Activated T-helper 1 cell treated with Interleukin-2 at 50 U/mL for 16 hours (primary cell): ENCODE results near the gene WFDC1.
"Not testable (repeated sequence)": the region's sequence is repeated elsewhere in the genome, so short reads cannot be mapped to it uniquely, and the experiment has no call there.

Experiments
- DNase-seq: peaks from one replicate; pipeline ENCODE4 v3.0.0-alpha.2; 2020; ENCODE audit warnings: low read depth

WFDC1 gene

DNA sequence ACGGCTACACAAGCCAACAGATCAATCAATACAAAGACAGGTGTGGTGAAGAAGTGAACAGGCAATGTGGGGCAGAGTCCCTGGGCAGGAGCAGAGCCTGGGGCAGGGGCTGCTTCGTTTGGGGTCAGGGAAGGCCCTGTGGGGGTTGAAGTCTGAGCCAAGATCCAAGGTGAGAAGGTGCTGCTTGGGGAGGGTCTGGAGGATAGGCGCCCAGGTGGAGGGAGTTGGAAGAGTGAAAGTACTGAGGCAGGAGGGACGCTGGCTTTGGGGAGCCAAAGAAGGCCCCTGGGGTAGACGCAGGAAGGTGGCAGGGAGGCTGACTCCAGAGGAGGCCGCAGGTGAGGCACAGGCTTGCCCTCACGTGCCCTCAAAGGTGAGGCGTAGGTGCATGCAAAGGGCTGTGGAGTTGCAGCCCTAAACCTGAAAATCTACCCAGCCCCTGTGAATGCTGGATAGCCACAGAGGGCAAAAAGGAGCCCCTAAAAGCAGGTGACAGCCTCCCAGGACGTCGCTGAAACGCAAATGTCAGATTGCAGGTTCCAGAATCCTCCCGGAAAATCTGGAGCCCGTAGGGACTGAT is 33.3 kb downstream of the WFDC1 start:
- no peak for DNase-seq

DNA sequence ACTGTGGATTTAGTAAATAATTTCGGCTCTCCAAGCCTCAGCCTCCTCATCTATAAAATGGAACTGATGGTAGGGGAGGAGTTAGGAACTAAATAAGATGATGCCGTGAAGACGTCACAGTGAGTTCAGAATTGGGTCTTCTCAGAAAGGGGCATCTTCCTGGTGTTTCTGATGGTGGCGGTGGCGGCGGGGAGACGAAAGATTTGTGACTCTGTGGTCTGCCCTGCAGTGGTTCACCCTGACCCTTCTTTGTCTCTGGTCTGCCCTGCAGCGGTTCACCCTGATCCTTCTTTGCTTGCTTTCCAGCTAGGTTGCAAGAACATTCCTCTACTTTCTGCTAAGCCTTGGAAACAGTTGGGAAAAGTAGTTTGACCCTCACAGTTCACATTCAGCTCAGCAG is 34.3 kb downstream of the WFDC1 start:
- no peak for DNase-seq

DNA sequence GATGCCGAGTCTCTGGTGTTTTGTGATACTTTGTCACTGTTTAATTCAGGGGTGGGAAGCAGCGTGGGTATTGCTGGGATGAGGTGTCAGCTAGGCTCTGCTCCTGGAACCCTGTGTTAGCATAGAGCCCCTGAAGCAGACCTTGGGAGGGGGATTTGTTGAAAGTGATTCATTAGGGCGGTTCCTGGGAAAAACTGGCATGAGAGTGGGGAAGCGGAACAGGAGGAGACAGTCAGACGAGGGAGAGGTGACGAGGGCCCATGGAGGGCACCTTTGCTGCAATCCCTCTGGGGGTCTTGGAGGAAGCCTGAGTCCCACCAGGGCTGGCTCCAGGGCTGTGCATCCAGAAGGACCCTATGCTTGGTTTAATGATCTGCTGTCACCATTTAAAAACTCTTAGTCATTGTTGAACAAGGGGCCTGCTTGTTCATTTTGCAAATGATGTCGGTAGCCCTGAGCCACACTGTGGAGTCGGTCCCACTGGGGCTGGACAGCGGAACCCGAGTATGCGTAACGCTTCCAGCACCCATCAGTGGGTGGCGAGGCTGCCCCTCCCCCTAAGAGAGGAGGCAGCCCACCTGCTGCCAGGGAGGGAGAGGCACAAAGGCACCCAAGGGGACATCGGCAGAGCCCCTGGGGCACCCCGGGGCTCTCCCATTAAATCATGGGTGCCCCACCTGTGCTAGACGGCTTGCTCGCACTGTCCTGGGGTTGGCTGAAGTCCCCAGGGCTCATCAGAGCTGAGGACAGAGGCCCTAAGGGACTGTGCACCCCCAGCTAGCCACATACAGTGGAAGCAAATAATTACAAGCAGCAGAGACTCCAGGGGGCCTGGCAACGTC is 35.4 kb downstream of the WFDC1 start:
- no peak for DNase-seq

DNA sequence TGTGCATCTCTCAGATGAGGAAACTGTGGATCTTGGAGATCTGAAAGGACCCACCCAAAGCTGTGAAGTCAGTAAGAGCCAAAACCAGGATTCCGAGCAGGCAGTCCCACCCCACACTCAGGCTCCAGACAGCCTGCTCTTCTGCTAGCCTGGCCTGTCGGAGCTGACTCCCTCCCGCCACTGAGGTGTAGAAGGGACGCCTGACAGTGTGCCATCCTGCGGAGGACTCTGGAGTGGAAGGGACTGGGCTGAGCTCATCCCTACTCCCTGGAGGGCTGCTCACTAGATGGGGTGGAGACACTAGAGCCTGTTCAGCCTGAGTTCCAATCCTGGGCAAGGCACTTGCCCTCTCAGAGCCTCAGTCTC is 36.0 kb downstream of the WFDC1 start:
- DNase-seq, result no peak

DNA sequence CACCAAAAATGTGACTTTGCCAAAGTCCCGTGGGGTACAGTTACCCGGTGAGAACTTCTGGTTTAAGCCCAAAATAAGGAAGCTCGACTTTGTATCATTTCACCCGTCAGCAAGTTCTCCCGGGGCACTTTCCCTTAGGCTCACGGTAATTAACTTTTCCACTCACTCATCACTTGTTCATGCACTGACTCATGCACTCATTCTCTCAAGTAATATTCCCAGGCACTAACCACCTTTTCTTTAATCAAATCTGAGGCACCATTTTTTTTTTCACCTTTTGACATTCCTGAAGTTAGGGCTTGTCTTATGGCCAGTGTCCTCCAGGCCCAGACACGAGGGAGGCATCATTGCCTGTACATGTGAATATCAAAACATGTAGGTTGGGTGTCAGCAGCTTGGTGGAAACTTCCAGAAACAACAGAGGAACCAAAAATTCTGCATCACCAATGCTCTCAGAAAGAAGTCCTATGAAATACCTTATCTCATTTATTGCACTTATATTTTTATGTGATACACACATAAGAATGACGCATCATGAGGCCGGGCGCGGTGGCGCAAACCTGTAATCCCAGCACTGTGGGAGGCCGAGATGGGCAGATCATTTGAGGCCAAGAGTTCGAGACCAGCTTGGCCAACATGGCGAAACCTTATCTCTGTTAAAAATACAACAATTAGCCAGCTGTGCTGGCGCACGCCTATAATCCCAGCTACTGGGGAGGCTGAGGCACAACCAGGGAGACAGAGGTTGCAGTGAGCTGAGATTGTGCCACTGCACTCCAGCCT is 37.5 kb downstream of the WFDC1 start:
- DNase-seq, result no peak

DNA sequence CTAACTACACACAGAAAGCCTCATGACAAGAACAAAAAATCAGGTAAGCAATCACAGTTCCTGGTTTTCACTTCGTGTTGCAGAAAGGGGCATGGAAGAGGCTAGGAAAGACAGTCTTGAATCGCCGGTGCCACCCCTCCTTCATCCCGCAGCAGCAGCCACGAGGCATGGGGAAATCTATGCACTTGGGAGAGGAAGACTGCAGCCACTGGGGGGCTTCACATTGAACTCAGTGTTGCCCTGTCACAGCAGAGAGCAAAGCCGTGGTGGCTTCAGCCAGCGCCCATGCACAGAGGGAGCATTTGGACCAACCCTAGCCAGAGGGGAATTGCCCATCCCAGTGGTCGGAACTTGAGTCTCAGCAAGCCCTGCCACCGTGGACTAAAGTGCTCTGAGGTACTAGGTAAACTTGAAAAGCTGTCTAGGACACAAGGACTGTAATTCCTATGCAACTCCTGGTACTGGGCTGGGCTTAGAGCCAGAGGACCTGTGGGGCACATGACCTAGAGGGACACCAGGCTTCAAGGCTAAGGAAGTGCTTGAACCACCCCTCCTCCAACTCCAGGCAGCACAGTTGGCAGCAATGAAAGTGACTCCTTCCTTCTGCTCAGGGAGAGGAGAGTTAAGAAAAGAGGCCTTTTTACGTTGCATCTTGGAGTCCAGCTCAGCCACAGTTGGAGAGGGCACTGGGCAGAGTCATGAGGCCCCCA is 38.5 kb downstream of the WFDC1 start:
- no peak for DNase-seq

DNA sequence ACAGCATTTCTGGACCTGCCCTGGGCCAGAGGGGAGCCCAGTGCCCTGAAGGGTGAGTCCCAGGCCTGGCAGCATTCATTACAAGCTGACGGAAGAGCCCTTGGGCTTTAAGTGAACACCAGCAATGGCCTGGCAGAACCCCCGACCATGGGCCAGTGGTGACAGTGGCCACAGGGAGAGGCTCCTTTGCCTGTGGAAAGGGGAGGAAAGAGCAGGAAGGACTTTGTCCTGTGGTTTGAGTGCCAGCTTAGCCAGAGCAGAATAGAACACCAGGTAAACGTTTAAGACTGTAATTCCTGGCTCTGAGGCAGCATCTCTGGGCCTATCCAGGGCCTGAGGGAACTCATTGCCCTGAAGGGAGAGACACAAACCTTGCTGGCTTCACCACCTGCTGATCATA is 39.4 kb downstream of the WFDC1 start:
- no peak for DNase-seq

DNA sequence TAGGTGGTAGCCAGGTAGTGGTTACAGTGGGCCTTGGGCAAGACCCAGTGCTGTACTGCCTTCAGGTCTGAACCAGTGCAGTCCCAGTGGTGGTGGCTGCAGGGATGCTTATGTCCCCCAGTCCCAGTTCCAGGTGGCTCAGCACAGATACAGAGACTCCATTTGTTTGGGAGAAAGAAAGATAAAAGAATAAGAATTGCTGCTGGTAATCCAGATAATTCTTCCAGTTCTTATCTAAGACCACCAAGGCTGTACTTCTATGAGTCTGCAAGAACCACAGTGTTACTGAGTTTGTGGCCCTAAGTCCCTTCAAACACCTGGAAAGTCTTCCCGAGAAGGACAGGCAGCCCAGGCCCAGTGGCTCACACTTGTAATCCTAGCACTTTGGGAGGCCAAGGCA is 39.8 kb downstream of the WFDC1 start:
- DNase-seq, result no peak

DNA sequence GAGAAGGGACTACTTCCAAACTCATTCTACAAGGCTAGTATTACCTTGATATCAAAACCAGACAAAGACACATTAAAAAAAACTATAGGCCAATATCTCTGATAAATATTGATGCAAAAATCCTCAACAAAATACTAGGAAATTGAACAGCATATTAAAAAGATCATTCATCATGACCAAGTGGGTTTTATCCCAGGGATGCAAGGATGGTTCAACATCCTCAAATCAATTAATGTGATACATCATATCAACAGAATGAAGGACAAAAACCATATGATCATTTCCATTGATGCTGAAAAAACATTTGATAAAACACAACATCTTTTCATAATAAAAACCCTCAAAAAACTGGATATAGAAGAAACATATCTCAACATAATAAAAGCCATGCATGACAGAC is 42.6 kb downstream of the WFDC1 start:
- DNase-seq, result not testable (repeated sequence)

DNA sequence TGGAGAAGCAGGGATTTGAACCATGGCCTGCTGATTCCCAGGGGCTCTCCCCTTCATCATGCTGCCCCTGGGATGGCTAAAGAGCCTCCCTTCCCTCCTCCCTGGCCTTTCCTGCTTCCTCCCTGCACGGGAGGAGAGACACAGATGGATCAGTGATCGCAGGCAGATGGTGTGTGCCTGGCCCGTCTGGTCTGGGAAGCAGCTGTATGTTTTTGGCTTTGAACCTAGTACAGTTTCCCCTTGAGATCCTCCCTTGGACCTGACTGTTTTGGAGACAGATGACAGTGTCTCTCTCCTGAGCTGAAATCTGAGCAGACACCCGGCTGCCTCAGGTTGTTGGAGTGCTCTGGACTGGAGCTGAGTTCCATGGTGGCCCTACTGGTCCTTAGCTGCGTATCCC is 44.6 kb downstream of the WFDC1 start:
- DNase-seq, result no peak

DNA sequence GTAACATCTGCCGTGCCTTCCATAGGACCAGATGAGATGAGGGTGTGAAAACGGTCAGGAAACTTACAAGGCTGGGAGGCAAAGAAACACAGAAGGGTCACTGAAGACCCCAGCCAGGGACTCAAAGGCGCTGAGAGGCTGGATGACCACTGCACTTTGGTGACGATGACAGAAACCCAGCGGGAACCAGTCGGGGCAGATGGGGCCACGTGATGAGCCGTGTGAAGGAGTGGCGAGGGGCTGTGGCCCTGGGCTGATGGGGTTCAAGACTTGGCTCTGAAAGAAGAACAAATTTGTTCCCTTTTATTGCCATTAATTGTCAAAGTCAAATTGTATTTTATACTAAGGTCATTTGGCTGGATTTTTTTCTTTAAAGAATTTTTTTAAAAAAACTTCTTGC is 45.1 kb downstream of the WFDC1 start:
- no peak for DNase-seq

DNA sequence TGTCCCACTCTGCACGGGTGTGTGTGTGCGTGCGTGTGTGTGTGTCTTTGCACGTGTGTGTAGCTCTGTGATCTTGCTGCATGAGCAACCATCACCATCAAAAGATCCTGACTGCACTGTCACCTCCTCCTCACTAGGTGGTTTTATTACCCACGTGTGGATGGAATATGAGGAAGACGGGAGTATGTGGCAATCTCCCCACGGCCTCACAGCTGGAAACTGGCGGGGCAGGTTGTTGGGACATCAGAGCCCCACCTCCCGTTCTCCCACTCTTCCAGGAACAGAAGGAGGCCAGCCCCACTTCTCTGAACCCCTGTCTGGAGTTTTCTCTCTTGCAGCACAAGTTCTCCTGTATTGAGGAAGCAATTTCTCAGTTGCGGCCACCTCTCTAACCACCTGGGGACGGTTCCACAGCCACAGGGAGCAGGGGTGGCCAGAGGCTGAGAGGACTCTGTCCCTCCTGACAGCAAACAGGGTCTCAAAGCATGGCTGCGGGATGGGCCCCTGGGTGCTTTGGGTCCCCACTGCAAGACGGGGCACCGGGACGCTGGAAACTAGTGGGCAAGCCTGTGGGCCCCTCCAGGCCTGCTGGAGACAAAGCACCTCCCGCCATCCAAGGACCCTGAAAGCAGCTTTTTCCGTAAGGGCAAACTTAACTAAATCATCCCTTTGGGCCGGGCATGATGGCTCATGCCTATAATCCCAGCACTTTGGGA is 45.8 kb downstream of the WFDC1 start:
- DNase-seq, result no peak

DNA sequence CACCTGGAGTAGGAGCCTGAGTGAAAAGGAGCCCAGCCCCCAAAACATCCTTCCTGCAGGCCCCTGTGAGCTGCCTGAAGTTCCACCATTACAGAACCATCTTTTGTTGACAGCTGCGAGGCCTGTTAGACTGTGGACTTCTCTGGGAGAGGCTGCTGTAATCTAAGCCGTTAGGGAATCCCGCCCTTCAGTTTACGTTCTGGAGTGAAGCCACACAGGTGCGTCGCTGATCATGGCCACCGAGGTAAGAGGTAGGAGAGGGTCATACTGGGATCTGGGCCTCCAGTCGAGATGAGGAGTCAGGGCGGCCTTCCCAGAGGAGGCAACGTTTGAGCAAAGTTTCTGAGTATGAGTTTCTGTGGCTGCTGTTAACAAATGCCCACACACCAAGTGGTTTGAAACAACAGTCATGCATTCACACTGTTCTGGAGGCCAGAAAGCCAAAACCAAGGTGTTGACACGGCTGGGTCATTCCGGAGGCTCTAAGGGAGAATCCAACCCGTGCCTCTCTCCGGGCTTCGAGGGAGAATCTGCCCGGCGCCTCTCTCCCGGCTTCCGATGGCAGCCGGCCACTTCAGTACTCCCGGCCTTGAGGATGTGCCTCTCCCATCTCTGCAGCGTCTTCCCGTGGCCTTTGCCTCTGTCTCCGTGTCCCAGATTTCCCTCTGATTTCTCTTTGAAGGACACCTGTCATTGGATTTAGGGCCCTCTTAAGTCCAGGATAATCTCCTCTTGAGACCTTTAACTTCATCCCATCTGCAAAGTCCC is 47.0 kb downstream of the WFDC1 start:
- no peak for DNase-seq

DNA sequence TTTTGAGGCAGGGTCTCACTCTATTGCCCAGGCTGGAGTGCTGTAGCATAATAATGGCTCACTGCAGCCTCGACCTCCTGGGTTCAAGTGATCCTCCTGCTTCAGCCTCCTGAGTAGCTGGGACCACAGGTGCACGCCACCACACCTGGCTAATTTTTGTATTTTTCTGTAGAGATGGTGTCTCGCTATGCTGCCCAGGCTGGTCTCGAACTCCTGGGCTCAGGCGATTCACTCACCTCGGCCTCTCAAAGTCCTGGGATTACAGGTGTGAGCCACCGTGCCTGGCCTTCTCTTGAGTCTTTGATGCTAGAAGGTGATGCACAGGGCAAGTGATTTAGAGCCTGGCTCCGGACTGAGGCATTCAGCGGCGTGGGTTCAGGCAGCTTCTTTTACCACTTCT is 49.1 kb downstream of the WFDC1 start:
- DNase-seq, result not testable (repeated sequence)

DNA sequence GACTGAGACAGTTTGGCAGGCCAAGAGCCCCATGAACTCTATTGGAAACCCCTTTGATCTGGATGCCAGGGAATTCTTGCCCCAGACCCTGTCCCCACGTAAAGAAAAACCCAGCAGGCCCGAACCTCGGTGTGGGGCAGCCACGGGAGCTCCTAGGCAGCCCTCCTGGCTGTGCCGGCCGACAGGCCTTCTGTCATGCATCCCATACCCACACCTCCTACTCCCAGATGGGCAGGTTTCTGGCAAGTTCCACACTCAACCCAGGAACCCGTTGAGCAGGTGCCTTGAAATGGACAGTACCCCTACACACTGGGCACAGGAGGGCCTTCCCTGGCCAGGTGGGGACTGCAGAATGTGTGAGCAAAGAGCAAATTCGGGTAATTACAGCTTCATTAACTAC is 50.1 kb downstream of the WFDC1 start:
- DNase-seq, result no peak

DNA sequence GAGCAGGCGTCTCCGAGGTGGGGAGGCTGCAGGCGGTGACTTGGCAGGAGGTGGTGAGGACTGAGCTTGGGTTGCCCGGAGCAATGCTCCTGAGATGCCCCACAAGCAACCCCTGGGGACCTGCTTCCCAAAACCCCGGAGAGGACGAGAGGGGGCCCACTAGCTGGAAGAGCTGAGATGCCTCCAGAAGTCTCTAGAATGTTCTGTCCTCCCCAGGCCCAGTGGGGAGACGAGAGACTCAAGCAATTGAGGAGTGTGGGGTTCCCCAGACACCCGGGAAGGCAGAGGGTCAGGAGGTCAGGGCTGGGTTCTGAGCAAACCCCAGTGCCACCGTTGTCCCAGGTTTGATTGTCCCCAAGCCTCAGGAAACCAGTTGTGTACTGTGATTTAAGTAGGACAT is 52.5 kb downstream of the WFDC1 start:
- DNase-seq, result no peak

DNA sequence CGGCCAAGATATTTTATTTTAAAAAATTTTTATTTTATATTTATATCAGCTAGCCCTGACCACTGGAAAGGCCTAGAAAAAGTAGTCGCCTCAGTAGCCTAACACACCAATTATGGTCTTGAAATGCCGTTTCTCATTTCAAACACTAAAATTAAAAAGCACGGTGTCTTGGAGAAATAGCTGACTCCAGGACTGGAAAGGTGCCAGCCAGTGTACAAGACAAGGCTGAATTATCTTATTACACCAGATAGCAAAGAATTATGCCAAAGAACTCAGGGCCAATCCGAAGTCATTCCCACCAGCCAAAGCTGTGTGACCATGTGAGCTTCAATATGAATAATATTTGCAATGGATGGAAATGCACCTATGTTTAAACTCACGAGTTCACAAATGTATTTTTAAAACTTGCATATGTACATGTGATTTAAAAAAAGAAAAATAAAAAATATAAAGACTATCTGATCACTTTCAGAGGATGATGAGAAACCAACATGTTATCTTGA is 53.8 kb downstream of the WFDC1 start:
- DNase-seq, result no peak

DNA sequence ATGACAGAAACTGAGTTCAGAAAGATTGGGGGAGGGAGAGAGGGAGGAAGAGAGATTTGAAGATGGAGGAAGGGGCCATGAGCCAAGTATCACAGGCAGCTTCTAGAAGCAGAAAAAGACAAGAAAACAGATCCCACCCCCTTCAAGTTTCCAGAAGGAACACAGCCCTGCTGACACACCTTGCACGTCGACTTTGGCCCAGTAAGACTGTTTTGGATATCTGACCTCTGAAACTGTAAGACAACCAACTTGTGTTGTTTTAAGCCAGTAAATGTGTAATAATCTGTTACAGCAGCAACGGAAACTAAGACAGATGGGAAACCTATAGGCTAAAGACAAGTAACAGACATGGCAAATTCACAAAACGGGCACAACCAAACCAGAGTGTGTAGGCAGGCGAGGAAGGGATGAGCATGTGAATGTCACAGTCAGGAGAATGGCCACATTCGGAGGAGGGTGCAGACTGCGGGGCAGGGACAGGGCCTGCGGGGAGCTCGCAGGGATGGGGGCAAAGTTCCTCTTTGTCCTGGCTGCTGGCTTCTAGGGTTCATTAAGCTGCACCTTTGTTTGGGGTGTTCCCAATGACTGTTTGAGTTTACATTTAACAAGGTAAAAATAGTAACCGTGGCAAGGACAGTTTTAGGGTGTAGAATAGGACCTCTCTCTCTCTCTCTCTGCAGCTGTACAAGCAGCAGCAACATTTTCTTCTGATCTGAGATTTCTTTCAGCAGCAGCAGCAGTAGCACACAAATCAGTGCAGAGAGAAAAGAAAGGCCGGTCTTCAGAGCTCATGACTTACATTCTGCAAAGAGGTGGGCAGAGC is 55.4 kb downstream of the WFDC1 start:
- no peak for DNase-seq

DNA sequence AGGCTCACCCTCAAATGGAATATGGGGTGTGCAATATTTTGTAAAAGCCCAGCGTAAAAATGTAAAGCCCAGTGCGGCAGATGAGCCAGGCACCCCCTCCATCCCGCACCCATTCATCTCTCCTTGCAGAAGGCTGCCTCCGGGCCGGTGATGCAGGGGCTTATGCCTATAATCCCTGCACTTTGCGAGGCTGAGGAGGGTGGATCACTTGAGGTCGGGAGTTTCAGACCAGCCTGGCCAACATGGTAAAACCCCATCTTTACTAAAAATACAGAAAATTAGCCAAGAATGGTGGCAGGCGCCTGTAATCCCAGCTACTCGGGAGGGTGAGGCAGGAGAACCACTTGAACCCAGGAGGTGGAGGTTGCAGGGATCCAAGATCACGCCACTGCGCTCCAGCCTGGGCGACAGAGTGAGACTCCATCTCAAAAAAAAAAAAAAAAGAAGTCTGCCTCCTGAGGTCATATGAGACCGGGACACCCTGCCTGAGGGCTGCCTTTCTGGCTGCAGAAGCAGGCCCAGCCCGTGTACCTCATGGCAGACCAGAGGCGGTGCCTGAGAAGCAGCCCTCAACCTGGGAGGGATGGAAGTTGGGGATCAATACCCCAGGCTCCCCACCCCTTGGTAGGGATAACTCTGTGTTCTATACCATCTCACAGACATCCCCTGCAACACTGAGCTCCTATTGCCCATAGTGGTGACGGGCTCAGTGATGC is 56.2 kb downstream of the WFDC1 start:
- DNase-seq, result no peak
